ENCODE data around the gene ISG15. TPM values are rescaled to one million over a fixed set of nuclear protein-coding genes. Genes with fewer than 3 reads are reported as not detected.

Gene ISG15
- total RNA-seq, 1 donor from 2014 or later, result 97.7 TPM

- Histone ChIP-seq H3K4me3 (ENCODE audit: low read depth, low read length) (peak overlapping the region; percentile 59), H3K27me3 (ENCODE audit: control insufficient read depth, insufficient read depth, low read length) (peaks cover 19% of the 10 kb centered on the region), H3K36me3 (ENCODE audit: control insufficient read depth, insufficient read depth, low read length) (no peaks in the 10 kb centered on the region)
- TF ChIP-seq CTCF (IDR thresholded peaks at IDR 0.05; ENCODE audit: insufficient read depth, low read length, poor library complexity, severe bottlenecking), result no peak
- no peak for DNase-seq (ENCODE audit: low read depth)
These were observed 46.5 kb upstream of the ISG15 start for GRCh38 chr1:966704-967300.

GRCh38 chr1:967466-968343 lies 45.6 kb upstream of the ISG15 start:
- no peak for TF ChIP-seq CTCF (IDR thresholded peaks at IDR 0.05; ENCODE audit: insufficient read depth, low read length, poor library complexity, severe bottlenecking)
- Histone ChIP-seq H3K36me3 (ENCODE audit: control insufficient read depth, insufficient read depth, low read length) (no peaks in the 10 kb centered on the region), H3K27me3 (ENCODE audit: control insufficient read depth, insufficient read depth, low read length) (peaks cover 19% of the 10 kb centered on the region), H3K4me3 (ENCODE audit: low read depth, low read length) (no peak overlapping the region)
- no peak for DNase-seq (ENCODE audit: low read depth)

- H3K36me3 ChIP-seq (ENCODE audit: control insufficient read depth, insufficient read depth, low read length), result no peaks in the 10 kb centered on the region
- DNase-seq (ENCODE audit: low read depth), result no peak
- no peak overlapping the region for H3K4me3 ChIP-seq (ENCODE audit: low read depth, low read length)
- TF ChIP-seq CTCF (IDR thresholded peaks at IDR 0.05; ENCODE audit: insufficient read depth, low read length, poor library complexity, severe bottlenecking), result no peak
- H3K27me3 ChIP-seq (ENCODE audit: control insufficient read depth, insufficient read depth, low read length), result peaks cover 19% of the 10 kb centered on the region
These were observed 43.9 kb upstream of the ISG15 start for GRCh38 chr1:969260-969855.

GRCh38 chr1:970242-970972 lies 42.9 kb upstream of the ISG15 start:
- H3K36me3 ChIP-seq (ENCODE audit: control insufficient read depth, insufficient read depth, low read length), result no peaks in the 10 kb centered on the region
- no peak overlapping the region for H3K4me3 ChIP-seq (ENCODE audit: low read depth, low read length)
- TF ChIP-seq CTCF (IDR thresholded peaks at IDR 0.05; ENCODE audit: insufficient read depth, low read length, poor library complexity, severe bottlenecking), result no peak
- peaks cover 19% of the 10 kb centered on the region for H3K27me3 ChIP-seq (ENCODE audit: control insufficient read depth, insufficient read depth, low read length)
- no peak for DNase-seq (ENCODE audit: low read depth)

GRCh38 chr1:970973-971730 lies 42.1 kb upstream of the ISG15 start:
- TF ChIP-seq CTCF (IDR thresholded peaks at IDR 0.05; ENCODE audit: insufficient read depth, low read length, poor library complexity, severe bottlenecking), result no peak
- Histone ChIP-seq H3K27me3 (ENCODE audit: control insufficient read depth, insufficient read depth, low read length) (peaks cover 19% of the 10 kb centered on the region), H3K36me3 (ENCODE audit: control insufficient read depth, insufficient read depth, low read length) (no peaks in the 10 kb centered on the region), H3K4me3 (ENCODE audit: low read depth, low read length) (no peak overlapping the region)
- no peak for DNase-seq (ENCODE audit: low read depth)
